Right lung (tissue), 5 donors: Measurements from ENCODE around the gene DIDO1. TPM values are rescaled to one million over a fixed set of nuclear protein-coding genes. Genes with fewer than 3 reads are reported as not detected.

Experiments used
- DNase-seq, 2 donors: peaks; one replicate each; pipeline ENCODE4 v3.0.0-alpha.2; 2013
- polyA plus RNA-seq, 5 donors: library from polyadenylated mRNA; unstranded; fragments of 120-200 nt; gene quantifications; one replicate each; pipeline versions ENCODE4 v1.2.1 to v1.2.3, GENCODE V29; 2013; ENCODE audit warnings: inconsistent platforms in 1 of 5, low replicate concordance in 1 of 5; ENCODE audit not compliant: insufficient read length in 5 of 5, insufficient read depth in 1 of 5

The DIDO1 gene
- polyA plus RNA-seq, 5 donors, result 55.9 to 61.5 (median 58.6) TPM

- no peak for DNase-seq
Measured at GRCh38 chr20:62838128-62838891, 88.0 kb downstream of the DIDO1 start.

GRCh38 chr20:62837790-62838127, 88.5 kb downstream of the DIDO1 start:
- no peak for DNase-seq

GRCh38 chr20:62836967-62837490, 89.3 kb downstream of the DIDO1 start:
- DNase-seq, result no peak

GRCh38 chr20:62835931-62836861, 90.1 kb downstream of the DIDO1 start:
- DNase-seq, result no peak

- no peak for DNase-seq
Measured at GRCh38 chr20:62834967-62835730, 91.2 kb downstream of the DIDO1 start.

- no peak for DNase-seq
Measured at GRCh38 chr20:62832951-62833391, 93.3 kb downstream of the DIDO1 start.

GRCh38 chr20:62832212-62832922, 93.9 kb downstream of the DIDO1 start:
- DNase-seq, result no peak

GRCh38 chr20:62831854-62832211, 94.5 kb downstream of the DIDO1 start:
- DNase-seq, result no peak

- DNase-seq, result no peak
Measured at GRCh38 chr20:62831361-62831788, 94.9 kb downstream of the DIDO1 start.

- no peak for DNase-seq
Measured at GRCh38 chr20:62830821-62831220, 95.5 kb downstream of the DIDO1 start.

- DNase-seq, result no peak
Measured at GRCh38 chr20:62830251-62830650, 96.1 kb downstream of the DIDO1 start.

- no peak for DNase-seq
Measured at GRCh38 chr20:62829231-62830230, 96.8 kb downstream of the DIDO1 start.

- no peak for DNase-seq
Measured at GRCh38 chr20:62828511-62829230, 97.6 kb downstream of the DIDO1 start.

GRCh38 chr20:62828051-62828450, 98.3 kb downstream of the DIDO1 start:
- DNase-seq, result no peak

Other genes starting within 250 kb of the DIDO1 start
- gene NTSR1, start 217.7 kb downstream of the DIDO1 start, polyA plus RNA-seq, result under 1 TPM; 0.04 to 0.16 (median 0.08) TPM
- gene MRGBP, start 130.0 kb downstream of the DIDO1 start, polyA plus RNA-seq, result 10 to 100 TPM; 12.3 to 17.1 (median 15.5) TPM
- gene OGFR, start 121.7 kb downstream of the DIDO1 start, polyA plus RNA-seq, result 10 to 100 TPM; 19.3 to 38.0 (median 27.3) TPM
- 100 to 1,000 TPM in 1 of 5 donors, 10 to 100 TPM in 4; 47.6 to 102 (median 57.8) TPM for gene COL9A3, start 109.5 kb downstream of the DIDO1 start, polyA plus RNA-seq
- 10 to 100 TPM; 11.1 to 13.0 (median 11.5) TPM for gene TCFL5, start 64.7 kb downstream of the DIDO1 start, polyA plus RNA-seq
- gene GID8, start 11.6 kb upstream of the DIDO1 start, polyA plus RNA-seq, result 10 to 100 TPM; 42.1 to 52.1 (median 45.8) TPM
- 1 to 10 TPM; 1.6 to 4.5 (median 4.0) TPM for gene SLC17A9, start 26.2 kb upstream of the DIDO1 start, polyA plus RNA-seq
- not detected for gene BHLHE23, start 80.5 kb upstream of the DIDO1 start, polyA plus RNA-seq